ENCODE measurements around the gene MRPL28. TPM values are rescaled to one million over a fixed set of nuclear protein-coding genes. Genes with fewer than 3 reads are reported as not detected.
A peak's percentile ranks its signal among the peaks of the same experiment; 100 is the strongest.

The MRPL28 gene
- total RNA-seq, 1 donor from 2014 or later: 82.2 TPM

DNA sequence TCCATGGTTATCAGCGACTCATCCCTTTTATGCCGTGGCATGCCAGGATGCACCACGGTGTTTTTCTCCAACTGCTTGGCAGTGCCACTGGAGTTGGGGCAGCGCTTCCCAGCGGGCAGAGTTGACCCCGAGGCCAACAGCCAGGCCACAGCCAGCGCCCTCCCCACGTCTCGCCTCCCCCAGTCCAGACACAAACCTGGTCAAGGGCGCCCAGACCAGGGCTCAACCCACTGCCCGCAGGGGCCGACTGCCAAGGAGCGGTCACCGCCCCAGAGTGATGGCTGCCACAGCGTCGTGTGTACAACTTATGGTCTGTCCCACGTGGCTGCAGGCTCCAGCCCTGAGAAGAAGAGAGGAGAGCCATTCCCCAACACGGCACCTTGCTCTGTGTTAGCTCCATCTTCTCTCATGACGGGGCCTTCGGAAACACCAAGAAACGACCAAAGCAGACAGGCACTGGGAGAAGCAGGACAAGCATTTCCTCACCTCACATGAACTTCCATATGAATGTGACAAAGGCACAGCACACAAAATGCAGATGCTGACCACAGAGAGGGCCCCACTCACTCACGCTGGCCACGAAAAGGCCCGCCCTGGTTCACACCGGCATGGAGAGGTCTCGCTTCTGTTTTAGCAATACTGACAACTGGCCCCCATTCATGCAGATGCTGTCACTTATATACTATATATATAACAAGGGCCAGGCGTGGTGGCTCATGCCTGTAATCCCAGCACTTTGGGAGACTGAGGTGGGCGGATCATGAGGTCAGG, 44.8 kb downstream of the MRPL28 start:
- Histone ChIP-seq H3F3A (ENCODE audit: low read depth) (no peaks in the 10 kb centered on the region), H3K27me3 (no peaks in the 10 kb centered on the region), H3K27ac (no peak overlapping the region), H3K9ac (no peak overlapping the region), H3K4me2 (no peak overlapping the region), H4K20me1 (ENCODE audit: low read depth) (peaks cover 77% of the 10 kb centered on the region), H3K4me1 (peaks cover 5% of the 10 kb centered on the region), H3K36me3 (no peaks in the 10 kb centered on the region), H3K79me2 (ENCODE audit: low read depth) (peaks cover 77% of the 10 kb centered on the region), H3K4me3 (no peak overlapping the region), H2AFZ (replicated peaks) (no peak overlapping the region), H3K9me3 (ENCODE audit: low read depth) (no peaks in the 10 kb centered on the region)
- Mint-ChIP-seq H3K9me3 (no peaks in the 10 kb centered on the region), H3K27ac (no peak overlapping the region), H3K4me3 (no peak overlapping the region), H3K27me3 (ENCODE audit: insufficient read depth, low read depth) (no peaks in the 10 kb centered on the region), H3K36me3 (no peaks in the 10 kb centered on the region), H3K4me1 (peaks cover 9% of the 10 kb centered on the region)
- DNase-seq (ENCODE audit: low spot score): no peak
- TF ChIP-seq EZH2 (IDR thresholded peaks at IDR 0.05) (no peak), EZH2phosphoT487 (IDR thresholded peaks at IDR 0.05) (no peak)
- TF ChIP-seq, protein P1, sequence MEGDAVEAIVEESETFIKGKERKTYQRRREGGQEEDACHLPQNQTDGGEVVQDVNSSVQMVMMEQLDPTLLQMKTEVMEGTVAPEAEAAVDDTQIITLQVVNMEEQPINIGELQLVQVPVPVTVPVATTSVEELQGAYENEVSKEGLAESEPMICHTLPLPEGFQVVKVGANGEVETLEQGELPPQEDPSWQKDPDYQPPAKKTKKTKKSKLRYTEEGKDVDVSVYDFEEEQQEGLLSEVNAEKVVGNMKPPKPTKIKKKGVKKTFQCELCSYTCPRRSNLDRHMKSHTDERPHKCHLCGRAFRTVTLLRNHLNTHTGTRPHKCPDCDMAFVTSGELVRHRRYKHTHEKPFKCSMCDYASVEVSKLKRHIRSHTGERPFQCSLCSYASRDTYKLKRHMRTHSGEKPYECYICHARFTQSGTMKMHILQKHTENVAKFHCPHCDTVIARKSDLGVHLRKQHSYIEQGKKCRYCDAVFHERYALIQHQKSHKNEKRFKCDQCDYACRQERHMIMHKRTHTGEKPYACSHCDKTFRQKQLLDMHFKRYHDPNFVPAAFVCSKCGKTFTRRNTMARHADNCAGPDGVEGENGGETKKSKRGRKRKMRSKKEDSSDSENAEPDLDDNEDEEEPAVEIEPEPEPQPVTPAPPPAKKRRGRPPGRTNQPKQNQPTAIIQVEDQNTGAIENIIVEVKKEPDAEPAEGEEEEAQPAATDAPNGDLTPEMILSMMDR (IDR thresholded peaks at IDR 0.05): no peak

DNA sequence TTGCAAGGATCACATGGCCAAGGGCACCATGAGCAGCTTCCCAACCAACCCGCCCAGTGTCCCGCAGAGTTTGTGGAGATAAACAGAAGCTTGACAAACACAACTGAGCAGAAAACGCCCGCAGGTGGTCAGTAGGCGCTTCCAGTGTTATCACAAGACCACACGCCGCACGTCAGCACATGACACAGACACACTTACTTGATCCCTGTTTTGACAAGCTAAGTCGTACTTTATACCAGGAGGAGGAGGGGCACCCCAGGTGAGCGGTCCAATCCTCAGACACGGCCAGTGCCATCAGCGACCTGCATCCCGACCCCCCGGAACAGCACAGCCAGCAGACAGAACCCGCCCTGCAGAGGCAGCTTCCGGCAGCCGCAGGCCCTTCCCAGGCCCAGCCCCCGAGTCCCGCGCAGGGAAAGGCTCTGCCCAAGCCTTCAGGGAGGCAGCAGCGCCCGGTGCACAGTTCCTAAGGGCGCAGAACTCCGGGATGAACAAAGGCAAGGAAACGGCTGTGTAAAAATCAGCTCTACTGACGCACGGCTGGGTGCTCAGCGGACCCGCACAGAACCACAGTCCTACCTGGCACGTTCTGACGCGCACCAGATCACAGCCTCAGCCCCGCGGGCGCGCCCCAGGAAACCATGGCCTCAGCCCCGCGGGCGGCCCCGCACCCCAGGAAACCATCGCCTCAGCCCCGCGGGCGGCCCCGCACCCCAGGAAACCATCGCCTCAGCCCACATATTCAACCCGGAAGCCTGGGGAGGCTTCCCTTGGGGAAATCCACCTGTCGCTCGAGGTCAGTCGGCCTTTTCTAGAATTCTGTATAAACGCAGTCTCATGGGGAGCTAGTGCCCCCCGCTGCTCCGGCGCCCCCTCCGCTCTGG, 45.6 kb downstream of the MRPL28 start:
- no peak for DNase-seq (ENCODE audit: low spot score)
- Histone ChIP-seq H3F3A (ENCODE audit: low read depth) (no peaks in the 10 kb centered on the region), H3K4me3 (no peak overlapping the region), H3K36me3 (no peaks in the 10 kb centered on the region), H3K9ac (no peak overlapping the region), H3K4me2 (no peak overlapping the region), H2AFZ (replicated peaks) (no peak overlapping the region), H3K79me2 (ENCODE audit: low read depth) (peaks cover 77% of the 10 kb centered on the region), H4K20me1 (ENCODE audit: low read depth) (peaks cover 79% of the 10 kb centered on the region), H3K9me3 (ENCODE audit: low read depth) (no peaks in the 10 kb centered on the region), H3K27me3 (no peaks in the 10 kb centered on the region), H3K27ac (peak overlapping the region; percentile 53), H3K4me1 (peaks cover 5% of the 10 kb centered on the region)
- TF ChIP-seq EZH2 (IDR thresholded peaks at IDR 0.05) (no peak), EZH2phosphoT487 (IDR thresholded peaks at IDR 0.05) (no peak)
- TF ChIP-seq, protein P1 (IDR thresholded peaks at IDR 0.05): no peak
- H3K4me1 Mint-ChIP-seq: peaks cover 5% of the 10 kb centered on the region
- no peak overlapping the region for H3K4me3 Mint-ChIP-seq
- no peaks in the 10 kb centered on the region for H3K9me3 Mint-ChIP-seq
- no peaks in the 10 kb centered on the region for H3K36me3 Mint-ChIP-seq
- H3K27me3 Mint-ChIP-seq (ENCODE audit: insufficient read depth, low read depth): no peaks in the 10 kb centered on the region
- H3K27ac Mint-ChIP-seq: no peak overlapping the region

DNA sequence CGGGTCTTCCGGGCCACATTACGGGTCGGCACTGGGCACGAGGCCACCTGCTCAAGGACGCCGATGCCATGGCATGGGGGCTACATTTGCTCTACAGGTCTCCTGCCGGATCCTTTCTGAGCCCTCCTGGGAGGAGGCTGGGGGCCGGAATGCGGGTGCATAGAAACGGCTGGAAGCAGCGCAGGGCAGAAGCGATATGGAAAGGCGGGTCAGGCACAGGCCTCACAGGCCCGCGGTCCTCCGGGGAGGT, 46.2 kb downstream of the MRPL28 start:
- H3K27me3 ChIP-seq: no peaks in the 10 kb centered on the region
- no peaks in the 10 kb centered on the region for H3F3A ChIP-seq (ENCODE audit: low read depth)
- H3K4me1 ChIP-seq: peaks cover 7% of the 10 kb centered on the region
- DNase-seq (ENCODE audit: low spot score): no peak
- no peak overlapping the region for H3K27ac ChIP-seq
- H3K79me2 ChIP-seq (ENCODE audit: low read depth): peaks cover 77% of the 10 kb centered on the region
- no peak overlapping the region for H3K4me2 ChIP-seq
- peaks cover 83% of the 10 kb centered on the region for H4K20me1 ChIP-seq (ENCODE audit: low read depth)
- H2AFZ ChIP-seq (replicated peaks): no peak overlapping the region
- H3K9me3 Mint-ChIP-seq: no peaks in the 10 kb centered on the region
- H3K4me1 Mint-ChIP-seq: peaks cover 8% of the 10 kb centered on the region
- no peak overlapping the region for H3K4me3 Mint-ChIP-seq
- no peak overlapping the region for H3K4me3 ChIP-seq
- H3K9me3 ChIP-seq (ENCODE audit: low read depth): no peaks in the 10 kb centered on the region
- H3K27me3 Mint-ChIP-seq (ENCODE audit: insufficient read depth, low read depth): no peaks in the 10 kb centered on the region
- no peak overlapping the region for H3K27ac Mint-ChIP-seq
- no peak overlapping the region for H3K9ac ChIP-seq
- no peaks in the 10 kb centered on the region for H3K36me3 ChIP-seq
- TF ChIP-seq EZH2phosphoT487 (IDR thresholded peaks at IDR 0.05) (no peak), EZH2 (IDR thresholded peaks at IDR 0.05) (no peak)
- TF ChIP-seq, protein P1 (IDR thresholded peaks at IDR 0.05): no peak
- H3K36me3 Mint-ChIP-seq: peaks cover under 1% of the 10 kb centered on the region

Data from neural progenitor cell (in vitro differentiated cells).